Liver (tissue), 9 donors: ENCODE data around the gene MTHFD1L. TPM values are rescaled to one million over a fixed set of nuclear protein-coding genes. Genes with fewer than 3 reads are reported as not detected.

ENCODE experiments used
- DNase-seq: peaks from one replicate; pipeline ENCODE4 v3.0.0-alpha.2; 2017; ENCODE audit warnings: low spot score
- H3K27ac ChIP-seq, 2 donors: one replicate each; pipeline ENCODE4 v1.7.0; 2013; ENCODE audit warnings: inconsistent platforms in 2 of 2, low read length in 2 of 2, control low read depth in 1 of 2, low read depth in 1 of 2, mild to moderate bottlenecking in 1 of 2
- H3K27me3 ChIP-seq, 4 donors: one replicate each; pipeline versions ENCODE4 v1.6.1 to v1.7.0; 2013; ENCODE audit warnings: low read length in 3 of 4, inconsistent platforms in 1 of 4, mild to moderate bottlenecking in 1 of 4, moderate library complexity in 1 of 4; ENCODE audit not compliant: control insufficient read depth in 4 of 4, insufficient read depth in 4 of 4
- H3K36me3 ChIP-seq, 4 donors: one replicate each; pipeline versions ENCODE4 v1.6.1 to v1.7.0; 2013; ENCODE audit warnings: low read length in 3 of 4, mild to moderate bottlenecking in 3 of 4, low read depth in 1 of 4, moderate library complexity in 1 of 4; ENCODE audit not compliant: control insufficient read depth in 4 of 4, insufficient read depth in 3 of 4
- H3K4me1 ChIP-seq, 4 donors: one replicate each; pipeline versions ENCODE4 v1.6.1 to v1.7.0; 2013; ENCODE audit warnings: low read length in 3 of 4, mild to moderate bottlenecking in 3 of 4, moderate library complexity in 1 of 4; ENCODE audit not compliant: control insufficient read depth in 4 of 4, insufficient read depth in 4 of 4
- H3K4me3 ChIP-seq, 3 donors: one replicate each; pipeline versions ENCODE4 v1.6.1 to v1.7.0; 2013; ENCODE audit warnings: low read length in 3 of 3, control low read depth in 1 of 3, low read depth in 1 of 3, mild to moderate bottlenecking in 1 of 3
- H3K9ac ChIP-seq, 2 donors: one replicate each; pipeline ENCODE4 v1.7.0; 2013; ENCODE audit warnings: low read length in 2 of 2, mild to moderate bottlenecking in 2 of 2, moderate library complexity in 2 of 2, control low read depth in 1 of 2, low read depth in 1 of 2
- H3K9me3 ChIP-seq, 4 donors: one replicate each; pipeline versions ENCODE4 v1.6.1 to v1.7.0; 2013; ENCODE audit warnings: low read length in 3 of 4; ENCODE audit not compliant: control insufficient read depth in 4 of 4
- CTCF ChIP-seq: fragments of 150-350 bp; IDR thresholded peaks from 2 replicates; pipeline ENCODE4 v1.5.1; 2017; ENCODE audit warnings: improper control_type of control experiment, low read depth, low read length; ENCODE audit not compliant: missing input control
- EGR1 ChIP-seq, 2 donors: IDR thresholded peaks; 2 replicates each; pipeline ENCODE4 v1.6.1; 2016 to 2018; ENCODE audit warnings: antibody characterized with exemption in 2 of 2, low read depth in 2 of 2
- FOXA1 ChIP-seq: IDR thresholded peaks from 2 replicates; pipeline ENCODE4 v1.6.1; 2016; ENCODE audit warnings: antibody characterized with exemption
- FOXA2 ChIP-seq: IDR thresholded peaks from 2 replicates; pipeline ENCODE4 v1.6.1; 2016; ENCODE audit warnings: antibody characterized with exemption
- GABPA ChIP-seq, 2 donors: IDR thresholded peaks in 1 of 2; conservative IDR thresholded peaks in 1 of 2; 2 replicates each; pipeline ENCODE4 v1.6.1; 2016; ENCODE audit warnings: antibody characterized with exemption in 2 of 2, mild to moderate bottlenecking in 1 of 2, moderate library complexity in 1 of 2
- HNF4A ChIP-seq, 2 donors: conservative IDR thresholded peaks; 2 replicates each; pipeline ENCODE4 v1.6.1; 2016; ENCODE audit warnings: antibody characterized with exemption in 2 of 2, mild to moderate bottlenecking in 2 of 2
- MAX ChIP-seq: IDR thresholded peaks from 2 replicates; pipeline ENCODE4 v1.6.1; 2016; ENCODE audit warnings: antibody characterized with exemption
- NR2F2 ChIP-seq: IDR thresholded peaks from 2 replicates; pipeline ENCODE4 v1.6.1; 2016; ENCODE audit warnings: antibody characterized with exemption
- RAD21 ChIP-seq, 2 donors: IDR thresholded peaks; 2 replicates each; pipeline ENCODE4 v1.6.1; 2016; ENCODE audit warnings: antibody characterized with exemption in 2 of 2, mild to moderate bottlenecking in 2 of 2
- REST ChIP-seq: IDR thresholded peaks from 2 replicates; pipeline ENCODE4 v1.6.1; 2016; ENCODE audit warnings: antibody characterized with exemption, mild to moderate bottlenecking
- SP1 ChIP-seq: IDR thresholded peaks from 2 replicates; pipeline ENCODE4 v1.6.1; 2018; ENCODE audit warnings: antibody characterized with exemption, mild to moderate bottlenecking
- TAF1 ChIP-seq: conservative IDR thresholded peaks from 2 replicates; pipeline ENCODE4 v1.6.1; 2016; ENCODE audit warnings: antibody characterized with exemption, mild to moderate bottlenecking
- YY1 ChIP-seq: IDR thresholded peaks from 2 replicates; pipeline ENCODE4 v1.6.1; 2016; ENCODE audit warnings: antibody characterized with exemption, mild to moderate bottlenecking
- ZBTB33 ChIP-seq: IDR thresholded peaks from 2 replicates; pipeline ENCODE4 v1.6.1; 2016; ENCODE audit warnings: antibody characterized with exemption
- WGBS: extraction: QIAGEN DNeasy Blood & Tissue Kit; methylation state at CpG from one replicate; pipeline ENCODE4 v1.1.7; 2013; 5-methylcytosine and 5-hydroxymethylcytosine counted together
- polyA plus RNA-seq, 2 donors: library from polyadenylated mRNA; stranded (reverse) in 1 of 2; unstranded in 1 of 2; fragments of 200-250 nt in 1 of 2; fragments of >200 nt in 1 of 2; fragmentation: Nextera tagmentation in 1 of 2; extraction: Ambion mirVana in 1 of 2; gene quantifications; one replicate each; pipeline versions ENCODE4 v1.2.1 to v1.2.3, GENCODE V29; 2013 to 2015
- total RNA-seq, 2 donors: library from RNA; depleted of rRNA; stranded (reverse); fragments of >200 nt; gene quantifications; one replicate each; pipeline ENCODE4 v1.2.3, GENCODE V29; 2014
- TF ChIP-seq, protein P1 (sequence below): IDR thresholded peaks from 2 replicates; pipeline ENCODE4 v1.6.1; 2016; ENCODE audit warnings: antibody characterized with exemption
- donor health status: healthy.
- donor health status: healthy.
- donor health status: healthy.
- donor health status: healthy.
- donor health status: healthy.

The MTHFD1L gene
- total and polyA plus RNA-seq, 4 donors = 2.0 to 7.7 (median 2.8) TPM

DNA sequence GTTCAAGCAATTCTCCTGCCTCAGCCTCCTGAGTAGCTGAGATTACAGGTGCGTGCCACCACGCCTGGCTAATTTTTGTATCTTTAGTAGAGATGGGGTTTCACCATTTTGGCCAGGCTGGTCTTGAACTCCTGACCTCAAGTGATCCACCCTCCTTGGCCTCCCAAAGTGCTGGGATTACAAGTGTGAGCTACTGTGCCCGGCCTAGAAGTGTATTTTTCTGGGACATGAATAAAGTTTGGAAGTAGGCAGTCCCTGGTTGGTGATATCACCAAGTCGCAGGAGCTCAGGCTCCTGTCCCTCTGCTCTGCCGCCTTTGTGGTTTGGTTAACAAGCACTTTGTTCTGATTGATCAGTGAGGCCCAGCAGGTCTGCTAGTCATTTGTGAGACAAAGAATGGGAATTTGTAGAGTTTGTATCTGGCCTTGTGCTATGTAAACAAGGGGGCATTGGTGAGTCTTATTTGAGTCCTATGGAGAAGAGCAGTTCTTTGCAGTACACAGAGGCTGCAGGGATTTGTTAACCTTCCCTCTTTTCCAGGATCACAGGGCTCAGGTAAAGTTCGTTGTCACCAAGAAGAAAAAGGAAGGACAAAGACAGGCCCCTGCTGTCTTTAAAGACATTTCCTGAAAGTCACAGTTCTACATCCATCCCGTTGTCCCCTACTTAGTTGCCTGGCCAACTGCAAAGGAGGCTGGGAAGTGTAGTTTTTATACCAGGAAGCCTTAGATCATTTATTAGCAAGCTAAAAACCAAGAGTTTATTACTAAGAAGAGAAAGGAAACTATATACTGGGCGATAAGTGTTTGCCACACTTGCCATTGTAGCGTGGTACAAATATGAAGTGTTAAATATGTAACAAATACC, 13.1 kb downstream of the MTHFD1L start:
- TF ChIP-seq, protein P1, sequence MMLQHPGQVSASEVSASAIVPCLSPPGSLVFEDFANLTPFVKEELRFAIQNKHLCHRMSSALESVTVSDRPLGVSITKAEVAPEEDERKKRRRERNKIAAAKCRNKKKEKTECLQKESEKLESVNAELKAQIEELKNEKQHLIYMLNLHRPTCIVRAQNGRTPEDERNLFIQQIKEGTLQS = no peak
- TF ChIP-seq CTCF (no peak), TAF1 (no peak), FOXA2 (no peak), EGR1 (IDR thresholded peaks at IDR 0.05; ENCODE audit: low read depth in 2 of 2) (no peak), NR2F2 (no peak), HNF4A (conservative IDR thresholded peaks at IDR 0.05) (no peak), GABPA (IDR thresholded peaks at IDR 0.05 in 1 of 2, conservative IDR thresholded peaks at IDR 0.05 in 1 of 2) (no peak), RAD21 (IDR thresholded peaks at IDR 0.05) (no peak), SP1 (no peak), FOXA1 (no peak)
- 86% methylated on average over 9 of the region's 9 CpGs for WGBS
- no peak overlapping the region for H3K27ac ChIP-seq

GRCh38 chr6:150880336-150880735, 14.8 kb downstream of the MTHFD1L start:
- H3K27ac ChIP-seq = no peak overlapping the region
- no peak for DNase-seq
- 97% methylated on average over 3 of the region's 3 CpGs for WGBS

More for the DNA sequence above, 13.1 kb downstream of the MTHFD1L start:
- no peaks in the 10 kb centered on the region for H3K27me3 ChIP-seq
- H3K4me3 ChIP-seq = no peak overlapping the region
- no peaks in the 10 kb centered on the region for H3K36me3 ChIP-seq
- DNase-seq = no peak
- peaks cover 0 to 13% (median 6%) of the 10 kb centered on the region in 4 donors for H3K4me1 ChIP-seq
- no peak overlapping the region for H3K9ac ChIP-seq
- H3K9me3 ChIP-seq = no peaks in the 10 kb centered on the region

More at GRCh38 chr6:150880336-150880735, 14.8 kb downstream of the MTHFD1L start:
- Histone ChIP-seq H3K36me3 (no peaks in the 10 kb centered on the region), H3K27me3 (no peaks in the 10 kb centered on the region), H3K4me1 (peaks cover 0 to 13% (median 6%) of the 10 kb centered on the region in 4 donors), H3K9ac (no peak overlapping the region), H3K9me3 (no peaks in the 10 kb centered on the region), H3K4me3 (no peak overlapping the region)
- TF ChIP-seq FOXA1 (no peak), TAF1 (no peak), SP1 (no peak), MAX (no peak), CTCF (no peak), EGR1 (IDR thresholded peaks at IDR 0.05; ENCODE audit: low read depth in 2 of 2) (no peak), YY1 (no peak), ZBTB33 (no peak), REST (no peak)
